ENCODE data around the gene RABGAP1L.

The RABGAP1L gene

GRCh38 chr1:174900317-174900716 lies 741.0 kb downstream of the RABGAP1L start:
- DNase-seq, result no peak

GRCh38 chr1:174902531-174903099 lies 743.3 kb downstream of the RABGAP1L start:
- no peak for DNase-seq

GRCh38 chr1:174911606-174912005 lies 752.3 kb downstream of the RABGAP1L start:
- DNase-seq, result no peak

DNA sequence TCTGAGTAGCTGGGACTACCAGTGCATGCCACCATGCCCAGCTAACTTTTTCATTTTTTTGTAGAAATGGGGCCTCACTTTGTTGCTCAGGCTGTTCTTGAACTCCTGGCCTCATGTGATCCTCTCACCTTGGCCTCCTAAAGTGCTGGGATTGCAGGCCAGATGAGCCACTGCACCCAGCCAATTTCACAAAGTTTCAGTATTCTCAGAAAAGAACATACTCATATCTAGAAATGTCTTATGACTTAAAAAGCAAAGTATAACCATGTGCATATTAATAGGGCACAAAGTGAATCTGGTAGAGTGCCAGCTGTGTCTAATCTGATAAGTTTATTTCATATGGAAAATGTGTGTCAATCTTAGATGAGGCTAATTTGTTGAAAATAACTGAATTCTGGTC lies 752.9 kb downstream of the RABGAP1L start:
- no peak for DNase-seq

DNA sequence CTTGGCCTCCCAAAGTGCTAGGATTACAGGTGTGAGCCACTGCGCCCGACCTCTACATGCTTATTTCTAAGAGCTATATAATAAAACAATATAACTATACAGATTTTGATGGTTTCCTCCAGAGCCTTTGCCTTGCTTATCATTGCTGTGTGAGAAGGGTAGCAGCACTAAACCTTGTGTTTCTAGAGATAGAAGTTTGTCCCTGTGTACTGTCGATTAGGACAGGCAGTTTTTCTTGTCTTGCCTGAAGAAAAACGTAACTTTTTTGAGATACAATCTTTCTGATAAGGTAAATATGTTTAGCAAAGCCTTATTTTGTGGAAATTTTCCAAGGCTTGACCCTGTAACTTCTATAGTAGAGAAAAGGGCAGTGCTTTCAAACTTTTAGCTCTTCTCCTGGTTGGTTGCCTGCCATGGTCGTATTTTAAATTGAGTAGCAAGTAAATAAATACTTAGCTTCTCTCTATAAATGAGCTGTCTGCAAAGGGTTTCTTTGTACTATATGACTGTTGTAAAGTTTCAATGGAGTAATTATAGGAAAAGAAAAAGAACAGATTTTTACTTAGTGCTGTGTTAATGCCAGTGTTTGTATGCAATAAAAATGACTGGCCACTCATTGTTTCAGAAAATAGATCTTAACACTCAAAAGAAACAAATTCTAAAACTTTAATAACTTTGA lies 754.0 kb downstream of the RABGAP1L start:
- no peak for DNase-seq

DNA sequence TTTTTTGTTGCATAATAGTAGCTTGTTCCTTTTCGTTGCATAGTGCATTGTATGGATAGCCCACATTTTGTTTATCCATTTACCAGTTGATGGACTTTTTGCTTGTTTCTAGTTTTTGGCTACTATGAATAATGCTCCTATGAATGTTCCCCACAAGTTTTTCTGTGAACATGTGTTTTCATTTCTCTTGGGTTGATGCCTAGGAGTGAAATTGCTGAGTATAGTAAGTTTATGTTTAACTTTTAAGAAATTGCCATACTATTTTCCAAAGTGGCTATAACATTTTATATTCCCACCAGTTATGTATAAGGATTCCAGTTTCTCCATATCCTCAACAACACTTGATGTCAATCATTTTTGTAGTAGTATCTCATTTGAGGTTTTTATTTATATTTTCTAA lies 755.7 kb downstream of the RABGAP1L start:
- peak in 2 of 3 donors; percentile 33 to 37 for DNase-seq

GRCh38 chr1:174916846-174917245 lies 757.5 kb downstream of the RABGAP1L start:
- DNase-seq, result peak; percentile 27 to 28 (median 28)

DNA sequence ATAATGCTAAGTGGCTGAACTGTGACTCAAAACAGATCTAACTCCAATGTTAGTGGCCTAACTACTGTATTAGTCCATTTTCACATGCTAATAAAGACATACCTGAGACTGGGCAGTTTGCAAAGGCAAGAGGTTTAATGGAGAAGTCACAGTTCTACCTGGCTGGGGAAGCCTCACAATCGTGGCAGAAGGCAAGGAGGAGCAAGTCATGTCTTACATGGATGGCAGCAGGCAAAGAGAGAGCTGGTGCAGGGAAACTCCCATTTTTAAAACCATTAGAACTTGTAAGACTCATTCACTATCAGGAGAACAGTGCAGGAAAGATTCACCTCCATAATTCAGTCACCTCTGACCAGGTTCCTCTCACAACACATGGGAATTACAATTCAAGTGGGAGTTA lies 760.8 kb downstream of the RABGAP1L start:
- no peak for DNase-seq

GRCh38 chr1:174922121-174922520 lies 762.8 kb downstream of the RABGAP1L start:
- DNase-seq, result no peak

DNA sequence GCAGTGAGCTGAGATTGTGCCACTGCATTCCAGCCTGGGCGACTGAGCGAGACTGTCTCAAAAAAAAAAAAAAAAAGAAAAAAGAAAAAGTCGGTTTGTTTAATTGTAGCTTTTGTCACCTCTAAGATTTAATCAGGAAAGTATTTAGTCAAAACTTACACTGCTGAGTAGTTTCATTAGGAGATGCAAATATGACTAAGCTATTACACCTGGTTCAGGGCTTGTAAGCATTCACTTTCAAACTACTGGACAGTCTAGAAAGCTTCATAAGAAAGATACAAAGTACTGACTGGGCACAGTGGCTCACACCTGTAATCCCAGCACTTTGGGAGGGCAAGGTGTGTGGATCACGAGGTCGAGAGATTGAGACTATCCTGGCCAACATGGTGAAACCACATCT lies 764.5 kb downstream of the RABGAP1L start:
- DNase-seq, result no peak

GRCh38 chr1:174928541-174928940 lies 769.2 kb downstream of the RABGAP1L start:
- DNase-seq, result no peak

GRCh38 chr1:174931214-174931613 lies 771.9 kb downstream of the RABGAP1L start:
- DNase-seq, result no peak

DNA sequence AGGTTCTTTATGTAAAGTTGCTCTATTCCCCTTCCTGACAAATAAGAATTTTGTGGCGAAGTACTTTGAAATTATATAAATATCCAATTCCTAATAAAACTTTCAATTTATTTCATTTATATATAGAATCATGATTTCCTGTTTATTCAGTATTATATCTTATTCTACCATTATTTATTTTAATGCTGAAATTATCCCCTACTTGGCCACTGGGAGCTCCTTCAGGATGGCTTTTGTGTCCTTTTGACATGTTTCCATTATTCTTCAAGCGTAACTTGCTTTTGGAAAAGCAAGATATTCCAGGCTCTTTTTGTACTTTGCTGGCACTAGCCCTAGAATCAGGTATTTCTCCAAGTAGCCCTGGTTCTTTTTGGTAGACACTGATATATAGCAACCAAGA lies 773.3 kb downstream of the RABGAP1L start:
- DNase-seq, result no peak

GRCh38 chr1:174935961-174936727 lies 776.8 kb downstream of the RABGAP1L start:
- DNase-seq, result no peak

DNA sequence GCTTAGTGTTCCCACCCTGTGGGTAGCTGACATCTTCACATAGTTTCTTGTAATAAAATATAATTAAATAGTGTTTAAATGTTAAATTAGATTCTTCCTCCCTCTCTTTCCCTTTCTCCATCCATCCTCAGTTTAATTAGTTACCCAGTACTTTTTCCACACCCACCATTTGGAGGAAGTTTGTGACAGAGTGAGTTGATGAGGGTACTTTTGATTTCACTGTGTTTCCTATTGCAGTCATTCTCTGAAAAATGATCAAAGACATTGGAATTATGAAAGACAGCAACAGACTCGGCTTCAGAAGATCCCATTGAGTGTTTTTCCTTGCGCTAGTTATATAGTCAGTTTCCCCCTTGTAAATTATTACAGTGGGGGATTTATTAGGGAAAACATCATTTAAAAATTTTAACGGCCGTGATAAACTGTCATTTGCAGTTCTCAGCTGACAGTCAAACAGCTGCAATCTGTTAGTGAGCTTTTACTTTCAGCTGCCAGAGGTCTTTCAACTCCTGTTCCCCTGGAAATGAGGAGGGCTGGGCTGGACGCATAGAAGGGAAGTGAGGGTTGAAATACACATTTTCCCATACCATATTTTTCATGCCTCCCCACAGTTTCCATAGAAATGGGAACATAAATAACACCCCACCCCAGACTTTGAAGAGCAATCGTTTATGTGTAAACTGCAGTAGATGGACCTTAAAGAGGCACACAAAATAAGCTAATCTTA lies 779.1 kb downstream of the RABGAP1L start:
- peak; percentile 34 to 51 (median 46) for DNase-seq

- DNase-seq, result no peak
Observed at GRCh38 chr1:174939775-174940545, 780.6 kb downstream of the RABGAP1L start.

- no peak for DNase-seq
Observed at GRCh38 chr1:174940646-174941175, 781.4 kb downstream of the RABGAP1L start.

- peak; percentile 60 to 84 (median 81) for DNase-seq
Observed at GRCh38 chr1:174942547-174943255, 783.4 kb downstream of the RABGAP1L start.

- DNase-seq, result no peak
Observed at GRCh38 chr1:174946031-174946430, 786.7 kb downstream of the RABGAP1L start.

DNA sequence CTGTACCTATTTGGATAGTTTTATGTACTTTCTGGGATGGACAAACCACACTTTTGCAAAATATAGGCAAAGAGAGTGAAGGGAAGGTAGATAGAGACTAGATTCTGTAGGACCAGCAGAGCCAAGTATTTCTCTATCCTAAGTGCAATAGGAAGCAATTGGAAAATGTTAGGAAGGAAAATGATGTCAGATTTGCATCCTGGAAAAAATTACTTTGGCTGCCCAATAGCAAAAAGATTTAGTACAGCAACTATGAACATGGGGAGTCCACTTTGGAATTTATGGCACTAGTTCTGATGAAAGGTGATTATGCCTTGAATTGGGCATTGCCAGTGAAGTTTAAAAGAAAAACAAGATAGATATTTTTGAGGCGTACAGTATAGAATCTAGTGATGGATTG lies 789.7 kb downstream of the RABGAP1L start:
- no peak for DNase-seq

DNA sequence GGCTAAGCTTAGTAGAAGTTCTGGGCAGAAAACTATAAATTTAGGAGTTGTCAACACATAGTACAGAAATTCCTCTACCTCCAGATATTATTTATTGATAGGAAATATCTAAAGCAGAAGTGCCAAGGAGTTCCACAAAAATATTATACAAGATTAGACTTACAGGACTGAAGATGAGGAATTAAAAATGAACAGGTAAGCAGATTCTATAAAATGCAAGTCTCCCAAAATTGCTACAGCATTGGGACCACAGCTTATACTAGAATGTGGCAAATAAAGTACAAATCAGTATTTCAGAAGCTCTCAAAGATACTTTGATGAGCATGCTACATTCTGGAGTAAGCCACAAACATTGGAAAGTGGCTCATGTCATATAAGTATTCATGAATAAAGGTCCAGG lies 790.3 kb downstream of the RABGAP1L start:
- no peak for DNase-seq

All from suppressor macrophage treated with lipopolysaccharide for 1 hour (primary cell).